Gastroesophageal sphincter (tissue), 3 donors: ENCODE measurements around the gene NEK11.
"Not testable (repeated sequence)": the region's sequence is repeated elsewhere in the genome, so short reads cannot be mapped to it uniquely, and the experiment has no call there.

Source experiments
- CTCF ChIP-seq, 4 experiments: fragments of 200-600 bp in 2 of 4; fragments of 450-650 bp in 2 of 4; sonication (generic) in 1 of 4; IDR thresholded peaks; one replicate each; pipeline ENCODE4 v1.5.1; 2017 to 2019; ENCODE audit warnings: antibody characterized with exemption in 4 of 4, mild to moderate bottlenecking in 2 of 4, moderate library complexity in 2 of 4
- POLR2A ChIP-seq, 2 donors: fragments of 450-650 bp; IDR thresholded peaks; one replicate each; pipeline ENCODE4 v1.6.1; 2017; ENCODE audit warnings: antibody characterized with exemption in 2 of 2, mild to moderate bottlenecking in 2 of 2, moderate library complexity in 1 of 2

- not testable (repeated sequence) for TF ChIP-seq CTCF, POLR2A (IDR thresholded peaks at IDR 0.05)
Observed at GRCh38 chr3:131380821-131381444, 354.3 kb downstream of the NEK11 start.
